GM21367 (cell line): Measurements from ENCODE around the gene IL11RA.

Experiments used
- ATAC-seq: cut with Tn5 transposase; IDR thresholded peaks from one replicate; pipeline ENCODE4 v1.9.1; 2021; ENCODE audit not compliant: unreplicated experiment

IL11RA gene

DNA sequence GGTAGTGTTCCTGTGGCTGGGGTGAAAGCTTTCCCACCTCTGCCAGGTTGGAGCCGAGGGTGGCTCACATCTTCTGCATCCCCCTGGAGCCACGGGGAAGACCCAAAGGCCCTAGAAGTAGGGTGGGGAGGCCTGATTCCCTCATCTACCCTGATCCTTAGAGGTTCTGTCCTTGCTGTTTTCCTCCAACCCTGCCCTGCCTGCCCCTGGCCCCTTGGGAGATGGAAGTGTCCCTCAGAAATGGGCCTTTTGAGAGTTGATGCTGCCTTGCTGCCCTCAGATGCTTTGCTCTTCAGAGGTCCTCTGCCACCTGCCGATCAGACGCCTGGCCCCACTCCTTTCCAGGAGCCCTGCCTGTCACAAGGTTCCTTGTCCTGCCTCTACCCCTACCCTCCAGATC, 32.8 kb downstream of the IL11RA start:
- ATAC-seq = no peak

DNA sequence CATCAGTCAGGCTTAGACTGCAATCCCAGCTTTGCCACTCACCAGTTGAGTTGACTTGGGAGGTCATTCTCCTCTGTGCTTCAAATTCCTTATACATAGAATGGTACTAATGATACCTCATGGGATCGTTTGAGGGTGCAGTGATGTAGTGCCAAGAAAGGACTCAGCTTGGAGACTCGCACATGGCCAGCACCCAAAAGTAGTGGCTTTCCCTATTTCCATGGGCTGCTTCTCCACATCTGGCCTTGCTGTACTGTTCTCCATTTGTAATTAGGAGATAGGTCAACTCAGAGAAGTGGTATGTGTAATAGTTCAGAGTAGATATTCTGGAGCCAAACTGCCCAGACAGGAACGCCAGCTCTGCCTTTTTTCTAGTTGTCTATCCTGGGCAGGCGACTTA, 33.6 kb downstream of the IL11RA start:
- no peak for ATAC-seq

GRCh38 chr9:34686231-34686630, 34.2 kb downstream of the IL11RA start:
- no peak for ATAC-seq

DNA sequence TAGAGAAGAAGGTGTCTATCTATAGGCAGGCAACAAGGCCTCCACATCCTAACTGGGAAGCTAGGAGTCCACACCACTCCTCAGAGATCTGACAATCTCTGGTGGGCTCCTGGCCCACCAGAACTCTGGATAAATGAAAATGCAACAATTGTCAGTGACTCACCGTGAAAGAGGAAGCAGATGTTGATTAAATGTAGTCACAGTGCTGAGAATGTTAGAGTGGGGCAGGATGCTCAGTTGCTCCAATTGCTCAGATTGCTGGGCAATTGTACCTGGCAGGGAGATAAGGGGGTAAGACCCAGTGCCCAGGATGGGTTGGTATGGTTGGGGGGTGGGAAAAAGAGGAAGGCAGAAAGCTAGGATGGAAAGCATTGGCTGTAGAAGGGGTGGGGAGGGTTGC, 34.7 kb downstream of the IL11RA start:
- ATAC-seq = no peak

- ATAC-seq = no peak
Observed at GRCh38 chr9:34687276-34688030, 35.5 kb downstream of the IL11RA start.

DNA sequence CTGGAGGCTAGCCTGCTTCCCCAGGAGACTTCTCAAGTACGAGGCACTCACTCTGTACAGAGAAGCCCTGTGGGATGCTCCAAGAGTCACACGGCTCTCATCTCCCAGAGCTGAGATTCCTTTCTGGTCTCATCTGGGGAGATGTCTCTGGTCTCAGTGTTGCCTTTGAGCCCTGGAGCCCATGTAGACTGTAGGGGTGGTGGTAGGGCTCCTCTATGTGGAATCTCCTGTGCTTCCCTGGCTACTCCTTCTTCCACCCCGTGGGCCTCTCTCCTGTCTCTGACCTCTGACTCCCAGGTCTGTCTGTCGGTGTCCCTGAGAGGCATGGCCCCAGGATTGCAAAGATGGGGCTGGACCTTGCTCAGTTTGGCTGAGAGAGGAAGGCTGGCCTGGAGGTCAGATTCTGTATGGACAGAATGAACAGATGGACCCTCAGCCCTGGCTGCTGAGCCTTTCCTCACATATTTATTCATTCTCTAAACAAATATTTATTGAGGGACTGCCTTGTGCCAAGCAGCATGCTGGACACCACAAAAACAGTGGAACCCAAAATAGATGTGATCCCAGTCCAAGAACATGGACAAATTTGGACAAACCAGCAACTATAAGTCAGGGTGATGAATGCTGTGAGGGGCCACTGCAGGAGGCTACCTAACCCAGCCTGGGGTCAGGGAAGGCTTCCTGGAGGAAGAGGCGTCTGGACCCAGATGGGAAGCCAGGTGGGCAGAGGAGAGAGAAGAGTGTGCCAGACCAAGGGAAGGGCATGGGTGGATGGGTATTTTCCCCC, 36.5 kb downstream of the IL11RA start:
- ATAC-seq = no peak

- no peak for ATAC-seq
Observed at GRCh38 chr9:34689116-34689470, 37.1 kb downstream of the IL11RA start.

- no peak for ATAC-seq
Observed at GRCh38 chr9:34689512-34689911, 37.5 kb downstream of the IL11RA start.

DNA sequence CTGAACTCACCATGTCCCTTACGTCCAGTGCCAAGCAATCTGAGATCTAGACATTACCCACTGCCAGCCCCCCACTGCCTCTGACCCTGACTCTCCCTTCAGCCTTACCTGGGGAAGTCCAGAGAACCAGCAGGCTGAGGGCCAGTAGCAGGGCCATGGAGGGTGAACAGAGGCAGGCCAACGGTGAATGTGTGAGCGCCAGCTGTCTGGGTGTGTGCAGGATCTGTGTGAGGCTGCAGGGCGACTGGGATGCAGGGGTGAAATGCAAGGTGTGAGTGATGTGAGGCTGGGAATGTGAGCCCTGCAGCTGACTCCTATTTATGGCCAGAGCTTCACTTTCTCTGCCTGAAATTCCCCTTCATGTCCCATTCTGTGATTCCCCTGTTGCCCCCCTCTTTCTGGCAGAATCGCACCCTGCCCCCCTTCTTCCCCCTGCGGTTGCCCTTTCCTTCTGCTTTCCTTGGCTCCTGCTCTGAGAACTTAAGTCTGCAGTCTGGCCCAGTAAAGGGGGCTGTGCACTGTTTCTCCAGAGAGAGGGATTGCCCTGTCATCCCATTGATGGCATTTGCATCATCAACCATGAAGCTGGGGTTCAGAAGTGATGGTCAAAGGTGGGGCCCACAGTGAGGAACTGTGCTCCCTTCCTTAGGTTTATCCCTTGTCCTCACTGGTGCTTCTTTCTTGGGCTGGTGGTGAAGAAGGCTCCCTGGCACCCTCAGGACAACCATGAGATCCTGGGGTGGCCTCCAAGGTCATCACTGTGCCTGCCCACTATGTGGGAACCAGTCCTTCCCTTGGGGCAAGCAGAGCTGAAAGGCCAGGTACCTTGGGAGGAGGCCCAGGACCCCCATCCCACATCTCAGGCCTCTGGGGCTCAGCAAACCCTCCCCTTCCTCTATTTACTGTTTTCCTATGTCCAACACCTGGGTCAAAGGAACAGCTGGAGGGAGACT, 39.3 kb downstream of the IL11RA start, which contains the start of gene CCL19:
CCL19 (minus strand) TSS at position 294 of the 953 bp plus-strand sequence; CDS start at position 157, 137 bp downstream.
- ATAC-seq = no peak

DNA sequence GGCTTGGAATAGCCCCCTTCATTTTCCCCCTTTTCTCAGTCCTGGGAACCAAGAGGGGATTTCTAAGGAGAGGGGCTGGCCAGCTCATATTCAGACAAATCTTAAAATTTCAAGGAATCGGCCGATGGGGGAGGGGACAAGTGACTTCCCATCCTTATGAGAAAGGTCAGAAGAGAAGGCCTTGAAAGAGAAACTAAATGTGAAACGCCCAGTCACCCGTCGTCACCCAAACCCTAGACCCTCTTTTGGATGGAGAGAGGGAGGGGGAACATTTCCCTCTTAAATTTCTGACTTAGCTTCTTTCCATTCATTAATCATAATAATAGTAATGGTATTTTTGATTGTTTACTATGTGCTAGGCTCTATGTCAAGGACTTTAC, 39.9 kb downstream of the IL11RA start:
- no peak for ATAC-seq

GRCh38 chr9:34693560-34693959, 41.6 kb downstream of the IL11RA start:
- no peak for ATAC-seq

DNA sequence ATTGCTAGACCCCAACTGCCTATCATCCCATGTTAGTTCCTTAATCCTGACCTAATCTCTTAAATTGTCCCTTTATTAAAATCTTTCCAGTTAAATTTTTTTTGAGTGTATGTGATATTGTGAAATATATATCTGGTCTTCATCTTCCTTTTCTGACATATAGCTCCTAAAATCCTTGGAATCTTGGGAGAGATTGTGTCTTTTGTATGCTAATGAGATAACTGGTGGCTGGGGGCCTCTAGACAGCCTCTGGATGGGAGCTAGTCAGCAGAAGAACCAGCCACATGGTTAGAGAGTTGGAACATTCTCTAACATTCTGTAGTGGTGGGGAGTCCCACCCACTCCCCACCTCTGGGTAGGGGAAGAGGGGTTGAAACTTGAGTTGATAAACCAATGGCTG, 42.8 kb downstream of the IL11RA start:
- ATAC-seq = no peak

DNA sequence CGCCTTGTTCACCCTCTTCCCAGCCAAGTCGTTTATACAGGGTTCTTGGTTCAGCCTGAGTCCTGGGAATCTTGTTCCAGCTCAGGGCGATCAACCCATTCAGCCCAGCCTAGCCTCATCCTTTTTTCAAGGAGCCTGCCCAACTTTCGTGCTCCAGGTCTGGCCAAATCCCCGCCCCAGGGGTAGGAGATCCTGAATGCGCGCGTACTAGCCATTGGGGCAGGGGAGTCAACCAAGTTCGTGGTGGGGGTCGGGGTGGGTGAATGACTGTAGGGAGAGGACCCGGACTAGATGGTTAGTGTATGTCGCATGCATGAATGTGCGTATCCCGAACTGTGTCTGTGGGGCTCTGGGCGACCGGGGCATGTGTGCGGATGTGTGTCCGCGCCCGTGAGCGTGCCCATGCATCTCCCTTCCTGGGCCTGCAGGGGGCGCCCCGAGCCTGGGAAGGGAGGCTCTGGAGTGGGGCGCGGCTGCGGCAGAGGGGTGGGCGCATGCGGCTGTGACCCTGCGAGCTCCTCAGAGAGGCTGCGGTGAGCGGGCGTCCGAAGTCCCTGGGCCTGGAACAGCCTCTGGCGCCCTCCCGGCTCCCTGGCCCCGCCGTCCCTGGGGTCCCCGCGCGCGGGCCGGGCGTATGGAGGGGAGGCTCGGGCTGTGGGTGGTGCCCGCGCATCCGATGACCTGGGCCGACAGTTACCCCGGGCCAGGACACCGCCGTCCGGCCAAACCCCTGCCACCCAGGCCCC, 49.2 kb downstream of the IL11RA start:
- no peak for ATAC-seq

DNA sequence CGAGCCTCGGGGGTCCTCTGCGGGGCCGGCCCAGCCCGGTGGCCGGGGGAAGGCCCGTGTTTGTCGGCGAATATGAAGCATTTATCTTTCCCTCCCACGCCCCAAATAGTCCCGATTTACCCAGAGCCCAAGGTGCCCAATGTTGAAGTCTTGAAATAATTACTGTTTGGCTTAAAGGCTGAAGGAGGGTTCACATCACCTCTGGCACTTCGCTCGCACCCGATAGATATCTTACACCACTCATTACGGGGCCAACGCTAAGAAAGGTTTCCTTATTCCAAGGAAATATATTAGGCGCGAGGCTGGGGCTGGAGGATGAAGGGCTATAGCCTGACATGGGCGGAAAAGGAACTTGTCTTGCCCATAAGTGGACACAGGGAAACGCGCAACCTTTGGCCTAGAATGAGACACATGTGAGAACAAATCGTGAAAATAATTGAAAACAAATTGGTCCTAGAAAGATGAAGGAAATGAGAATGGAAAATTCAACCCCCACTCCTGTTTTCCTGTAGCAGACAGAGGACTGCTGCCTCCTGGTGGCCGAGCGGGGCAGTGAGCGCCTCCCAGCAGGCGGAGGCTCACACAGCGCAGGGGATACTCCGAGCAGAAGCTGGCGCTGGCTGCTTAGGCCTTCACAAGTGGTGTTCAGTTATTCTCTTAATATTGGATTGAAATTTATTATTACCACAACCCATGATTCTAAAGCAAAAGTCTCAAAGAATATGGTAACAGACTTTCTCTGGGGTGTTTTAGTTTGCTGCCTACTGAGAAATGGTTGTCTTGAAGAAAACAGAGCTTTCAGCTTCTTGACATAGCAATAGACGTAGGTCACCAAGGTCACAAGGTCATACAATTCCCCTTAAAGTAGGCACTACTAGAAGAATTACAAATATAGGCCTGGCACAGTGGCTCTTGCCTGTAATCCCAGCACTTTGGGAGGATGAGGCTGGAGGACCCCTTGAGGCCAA, 50.1 kb downstream of the IL11RA start:
- peak; percentile 71 for ATAC-seq

GRCh38 chr9:34707130-34707529, 55.1 kb downstream of the IL11RA start:
- ATAC-seq = no peak

- ATAC-seq = no peak
Observed at GRCh38 chr9:34709196-34709978, 57.4 kb downstream of the IL11RA start.

GRCh38 chr9:34710023-34710422, 58.0 kb downstream of the IL11RA start, which contains the start of gene CCL21:
TSS of gene CCL21 (minus strand) at chr9:34710136. CDS start at chr9:34710066, 70 bp downstream.
- no peak for ATAC-seq
